GM21528 (cell line): ENCODE measurements around the gene GASK1A.
"Not testable (repeated sequence)": the region's sequence is repeated elsewhere in the genome, so short reads cannot be mapped to it uniquely, and the experiment has no call there.

Experiments
- ATAC-seq: cut with Tn5 transposase; IDR thresholded peaks from one replicate; pipeline ENCODE4 v1.9.1; 2021; ENCODE audit warnings: mild to moderate bottlenecking, moderate library complexity; ENCODE audit not compliant: unreplicated experiment, low FRiP score

GASK1A gene

GRCh38 chr3:43055806-43056770, 77.0 kb downstream of the GASK1A start:
- ATAC-seq, result no peak

GRCh38 chr3:43059456-43059855, 80.3 kb downstream of the GASK1A start:
- ATAC-seq, result no peak

GRCh38 chr3:43061101-43061895, 82.2 kb downstream of the GASK1A start:
- ATAC-seq, result no peak

DNA sequence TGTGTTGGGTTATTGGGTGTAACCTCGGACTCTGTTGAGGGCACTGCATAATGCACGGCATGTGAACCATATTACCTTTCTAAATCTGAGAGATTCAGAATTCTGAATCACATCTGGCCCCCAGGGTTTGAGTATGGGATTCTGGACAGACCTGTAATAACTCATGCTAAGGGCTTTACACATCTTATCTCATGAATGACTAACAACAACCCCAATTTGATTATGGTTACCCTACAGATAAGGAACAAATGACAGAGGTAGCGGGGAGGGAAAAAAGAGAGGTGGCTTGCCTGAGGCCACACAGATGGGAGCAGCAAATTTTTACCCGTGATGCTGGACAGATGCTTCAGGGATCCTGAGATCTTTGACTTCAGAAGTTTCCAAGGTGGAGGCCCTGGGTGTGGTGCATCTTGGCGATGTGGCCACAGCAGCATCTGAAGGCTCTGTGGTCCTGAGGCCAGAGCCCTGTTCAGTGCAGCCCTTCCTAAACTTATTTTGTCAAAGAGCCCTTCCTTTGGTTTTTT, 83.0 kb downstream of the GASK1A start:
- no peak for ATAC-seq

- ATAC-seq, result no peak
These were observed 83.5 kb downstream of the GASK1A start for GRCh38 chr3:43062564-43063040.

- no peak for ATAC-seq
These were observed 84.0 kb downstream of the GASK1A start for GRCh38 chr3:43063114-43063513.

DNA sequence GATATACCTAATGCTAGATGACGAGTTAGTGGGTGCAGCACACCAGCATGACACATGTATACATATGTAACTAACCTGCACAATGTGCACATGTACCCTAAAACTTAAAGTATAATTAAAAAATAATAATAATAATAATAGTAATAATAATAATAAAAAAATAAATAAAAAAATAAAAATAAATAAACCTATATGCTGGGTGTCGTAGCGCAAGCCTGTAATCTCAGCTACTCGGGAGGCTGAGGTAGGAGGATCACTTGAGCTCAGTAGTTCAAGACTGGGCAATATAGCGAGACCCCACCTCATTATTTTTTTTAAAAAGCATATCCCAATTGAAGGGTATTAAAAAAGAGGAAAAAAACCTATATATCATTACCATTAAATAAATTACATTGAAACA, 91.6 kb downstream of the GASK1A start:
- not testable (repeated sequence) for ATAC-seq

DNA sequence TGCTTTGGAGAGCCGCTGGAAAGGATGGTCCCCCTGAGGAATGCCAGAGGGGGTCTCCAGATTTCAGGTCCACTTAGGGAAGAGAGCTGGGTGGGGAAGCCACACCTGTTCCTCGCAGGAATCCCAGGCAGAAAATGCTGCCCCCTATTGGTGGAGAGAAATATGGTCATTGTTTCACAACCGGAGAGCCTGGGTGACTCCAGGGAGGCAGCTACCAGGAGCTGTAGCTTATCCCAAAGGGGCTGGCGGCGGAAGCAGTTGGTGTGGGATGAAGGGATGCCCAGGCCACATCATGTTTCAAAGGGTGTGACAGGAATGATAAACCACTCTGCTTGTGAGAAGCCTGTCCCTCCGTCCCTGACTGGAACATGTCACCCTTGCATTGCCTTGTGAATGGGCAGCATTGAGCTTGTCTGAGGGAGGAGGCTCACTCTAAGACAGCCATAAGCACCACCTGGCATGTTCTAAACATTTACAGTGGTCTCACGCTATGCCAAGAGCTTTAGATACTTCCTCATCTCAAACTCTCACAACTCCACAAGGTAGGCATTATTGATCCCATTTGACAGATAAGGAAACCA, 92.3 kb downstream of the GASK1A start:
- ATAC-seq, result no peak

DNA sequence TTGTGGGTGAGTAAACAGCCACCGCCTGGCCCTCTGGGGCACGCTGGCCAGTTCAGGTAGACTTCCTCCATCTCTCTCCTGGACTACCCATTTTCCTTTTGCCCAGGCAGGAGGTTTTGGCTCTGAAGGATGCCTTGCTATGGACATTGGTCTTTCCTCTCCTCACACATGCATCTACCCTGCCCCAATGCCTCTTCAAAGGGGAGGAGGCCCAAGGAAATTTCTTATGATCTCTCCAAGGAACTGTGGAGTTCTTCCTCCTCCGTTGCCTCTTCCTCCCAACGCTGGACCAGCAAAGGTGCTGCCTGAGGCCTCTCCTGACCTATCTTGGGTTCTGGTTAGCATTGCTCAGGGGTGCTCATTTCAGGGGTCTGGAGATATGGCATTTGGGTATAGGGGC, 93.2 kb downstream of the GASK1A start:
- ATAC-seq, result no peak

- ATAC-seq, result no peak
These were observed 94.2 kb downstream of the GASK1A start for GRCh38 chr3:43073116-43073835.

GRCh38 chr3:43073836-43074220, 94.7 kb downstream of the GASK1A start:
- no peak for ATAC-seq

GRCh38 chr3:43074482-43074881, 95.4 kb downstream of the GASK1A start:
- no peak for ATAC-seq

DNA sequence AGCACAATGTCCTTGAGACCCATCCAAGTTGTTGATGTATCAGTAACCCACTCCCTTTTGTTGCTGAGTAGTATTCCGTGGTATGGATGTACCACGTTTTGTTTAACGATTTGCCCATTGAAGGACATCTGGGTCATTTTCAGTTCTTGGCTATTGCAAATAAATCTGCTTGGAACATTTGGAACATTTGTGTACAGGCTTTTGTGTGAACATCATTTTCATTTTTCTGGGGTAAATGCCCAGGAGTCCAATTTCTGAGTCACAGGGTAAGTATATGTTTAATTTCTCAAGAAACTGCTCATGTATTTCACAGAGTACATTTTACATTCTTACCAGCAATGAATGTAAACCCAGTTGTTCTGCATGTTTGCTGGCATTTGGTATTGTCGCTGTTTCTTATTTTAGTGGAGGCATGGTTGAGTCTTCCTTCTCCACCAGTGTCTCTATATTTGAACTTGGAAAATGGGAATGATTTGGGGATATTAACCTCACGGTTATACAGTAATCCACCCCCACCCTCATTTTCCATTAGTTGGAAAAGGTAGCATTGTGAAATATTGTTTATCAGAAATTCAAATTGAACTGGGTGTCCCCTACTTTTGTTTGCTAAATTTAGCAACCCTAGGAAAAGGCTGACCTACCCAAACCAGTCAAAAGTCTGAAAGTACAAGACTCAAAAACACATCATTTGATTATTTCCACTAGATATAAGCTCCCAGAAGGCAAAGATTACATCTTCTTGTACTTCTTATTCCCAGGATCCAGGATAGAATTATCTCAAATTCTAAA, 96.0 kb downstream of the GASK1A start:
- ATAC-seq, result no peak

DNA sequence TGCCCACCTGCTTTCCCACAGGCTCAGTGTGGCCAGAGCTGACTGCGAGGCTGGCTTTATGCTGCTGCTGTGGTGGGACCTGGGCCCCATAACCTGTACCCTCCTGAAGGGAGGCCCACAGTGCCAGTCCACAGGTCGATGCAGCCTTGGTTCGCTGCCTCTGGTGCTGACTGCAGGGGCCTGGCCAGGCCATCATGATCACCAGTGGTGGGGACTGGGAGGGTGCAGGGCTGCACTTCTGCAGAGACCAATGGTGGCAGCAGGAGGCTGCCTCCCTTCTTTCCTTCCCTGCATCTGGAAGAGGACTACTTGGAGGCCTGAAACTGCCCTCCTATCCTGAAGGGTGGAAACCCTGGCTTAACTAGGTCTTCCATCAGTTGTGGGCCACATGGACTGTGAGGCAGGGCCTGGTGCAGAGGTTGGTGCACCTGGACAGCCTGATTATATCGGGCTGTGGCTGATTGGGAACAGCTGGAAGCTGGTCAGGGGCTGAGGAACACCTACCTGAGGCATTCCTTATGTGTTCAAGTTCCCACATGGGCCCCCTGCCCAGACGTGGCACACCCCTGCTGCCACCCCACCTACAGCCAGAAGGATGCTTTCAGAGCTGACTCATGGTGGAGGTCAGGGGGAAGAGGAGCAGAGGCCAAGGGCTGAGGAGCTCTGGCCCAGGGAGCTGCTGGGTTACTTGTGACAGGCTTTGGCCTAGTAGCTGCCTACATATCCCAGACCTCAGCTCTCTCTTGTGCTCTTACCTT, 97.0 kb downstream of the GASK1A start:
- ATAC-seq, result no peak

DNA sequence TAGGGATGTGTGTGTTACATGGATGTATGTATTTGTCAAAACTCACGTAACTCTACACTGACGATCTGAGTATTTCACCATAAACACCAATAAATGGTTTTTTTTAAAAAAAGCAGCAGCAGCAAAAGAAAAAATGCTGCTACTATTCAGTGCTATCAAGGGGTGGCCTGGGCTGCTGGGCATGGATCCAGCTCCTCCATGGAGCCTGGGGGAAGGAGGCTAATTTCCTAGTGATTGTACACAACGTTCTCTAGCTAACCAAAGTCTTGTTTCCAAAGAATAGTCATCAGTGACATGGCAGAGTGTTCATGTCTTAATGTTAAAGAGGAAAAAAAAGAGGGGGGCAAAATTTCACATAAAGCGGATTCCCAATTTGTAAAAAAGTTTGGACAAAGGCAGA, 97.7 kb downstream of the GASK1A start:
- no peak for ATAC-seq

DNA sequence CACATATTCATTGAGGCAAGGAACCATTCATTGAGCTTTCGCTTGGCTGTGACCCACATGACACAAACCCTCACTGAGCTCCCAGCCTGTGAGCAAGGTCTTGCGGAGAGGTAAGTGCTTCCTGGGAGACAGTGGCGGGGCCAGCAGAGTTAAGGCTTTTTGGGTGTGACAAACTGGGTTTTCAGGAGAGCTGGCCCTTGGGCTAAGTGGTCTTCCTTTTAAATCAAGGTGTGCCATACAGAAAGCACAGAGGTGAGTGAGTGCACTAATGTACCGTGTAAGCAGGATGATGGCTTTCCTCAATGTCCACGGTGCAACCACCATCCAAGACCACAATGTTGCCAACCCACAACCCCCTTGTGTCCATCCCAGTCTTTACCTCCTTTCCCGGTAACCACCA, 98.2 kb downstream of the GASK1A start:
- no peak for ATAC-seq

GRCh38 chr3:43077707-43078106, 98.6 kb downstream of the GASK1A start:
- no peak for ATAC-seq

DNA sequence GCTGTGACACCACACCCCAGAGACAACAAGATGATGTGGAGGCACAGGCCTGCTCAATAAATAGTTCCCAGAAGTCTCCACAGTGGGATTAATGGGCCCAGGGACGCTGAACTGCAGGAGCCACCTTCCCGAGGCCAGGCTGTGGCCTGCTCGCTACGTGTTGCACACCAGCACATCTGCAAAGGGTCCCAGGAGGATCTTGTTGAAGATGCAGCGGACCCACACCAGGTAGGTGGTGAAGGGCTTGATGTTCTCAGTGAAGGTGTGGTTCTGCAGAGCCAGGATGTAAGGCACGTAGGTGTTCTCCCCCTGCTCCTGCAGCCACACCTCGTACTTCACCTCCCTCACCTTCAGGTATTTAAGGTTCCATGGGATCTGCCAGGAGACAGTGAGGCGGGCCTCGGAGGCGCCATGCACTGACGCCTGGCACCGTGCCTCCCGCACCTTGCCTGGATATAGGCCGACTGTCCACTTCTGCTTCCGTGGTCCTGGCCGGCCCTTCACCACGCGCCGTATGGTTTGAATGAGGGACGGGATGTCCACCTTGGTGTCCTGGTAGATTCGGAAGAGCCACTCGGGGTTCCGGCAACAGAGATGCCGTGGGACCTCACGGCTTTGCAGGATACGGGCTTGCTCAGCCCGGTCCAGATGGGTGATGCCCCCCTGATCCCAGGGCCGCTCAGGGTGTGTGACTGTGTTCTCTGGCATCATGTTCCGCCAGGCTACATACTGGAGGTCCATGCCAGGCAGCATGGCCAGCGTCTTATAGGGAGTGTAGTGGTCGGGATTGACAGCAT, 100.6 kb downstream of the GASK1A start:
- no peak for ATAC-seq
